Type B pancreatic cell (in vitro differentiated cells): ENCODE results near the gene NPLOC4. TPM values are rescaled to one million over a fixed set of nuclear protein-coding genes. Genes with fewer than 3 reads are reported as not detected.
A peak's percentile ranks its signal among the peaks of the same experiment; 100 is the strongest.

ENCODE experiments used
- DNase-seq: peaks from one replicate; pipeline ENCODE4 v3.0.0; 2021; ENCODE audit warnings: mixed read lengths; ENCODE audit not compliant: unreplicated experiment; ENCODE audit errors: extremely low spot score
- H3K27ac Mint-ChIP-seq: 2 replicates; pipeline ENCODE4 v1.8.0; 2021; ENCODE audit warnings: mild to moderate bottlenecking, mixed read lengths
- H3K27me3 Mint-ChIP-seq: 2 replicates; pipeline ENCODE4 v1.8.0; 2021; ENCODE audit warnings: mixed read lengths
- H3K36me3 Mint-ChIP-seq: 2 replicates; pipeline ENCODE4 v1.8.0; 2021; ENCODE audit warnings: mixed read lengths
- H3K4me1 Mint-ChIP-seq: one replicate; pipeline ENCODE4 v1.8.0; 2021; ENCODE audit warnings: mixed read lengths; ENCODE audit not compliant: unreplicated experiment
- H3K4me3 Mint-ChIP-seq: 2 replicates; pipeline ENCODE4 v1.8.0; 2021; ENCODE audit warnings: mild to moderate bottlenecking, mixed read lengths
- H3K9me3 Mint-ChIP-seq: 2 replicates; pipeline ENCODE4 v1.8.0; 2021; ENCODE audit warnings: mixed read lengths
- total RNA-seq: library from RNA; stranded (reverse); gene quantifications from 2 replicates; pipeline ENCODE4 v1.2.1, GENCODE V29; 2021; ENCODE audit warnings: low replicate concordance
- TF ChIP-seq, protein P1 (sequence below): fragments of 200-600 bp; sonication (generic); conservative IDR thresholded peaks from 2 replicates; pipeline ENCODE4 v1.5.0; 2021; ENCODE audit warnings: antibody characterized with exemption, mild to moderate bottlenecking

NPLOC4 gene
- total RNA-seq, 1 donor from 2014 or later: 82.4 TPM

DNA sequence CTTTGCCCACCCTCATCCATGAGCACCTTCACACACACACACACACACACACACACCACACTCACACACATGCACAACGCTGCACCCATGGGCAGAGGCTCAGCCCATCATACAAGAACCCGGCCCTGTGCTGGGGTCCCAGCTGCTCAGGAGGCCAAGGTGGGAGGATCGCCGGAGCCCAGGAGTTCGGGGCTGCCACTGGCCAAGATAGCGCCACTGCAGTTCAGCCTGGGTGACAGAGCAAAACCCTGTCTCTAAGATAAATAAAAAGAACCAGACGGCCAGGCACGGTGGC is 112.1 kb downstream of the NPLOC4 start:
- Mint-ChIP-seq H3K27me3 (peaks cover 5% of the 10 kb centered on the region), H3K9me3 (no peaks in the 10 kb centered on the region), H3K27ac (no peak overlapping the region), H3K4me3 (no peak overlapping the region), H3K4me1 (peaks cover 16% of the 10 kb centered on the region), H3K36me3 (no peaks in the 10 kb centered on the region)
- TF ChIP-seq, protein P1, sequence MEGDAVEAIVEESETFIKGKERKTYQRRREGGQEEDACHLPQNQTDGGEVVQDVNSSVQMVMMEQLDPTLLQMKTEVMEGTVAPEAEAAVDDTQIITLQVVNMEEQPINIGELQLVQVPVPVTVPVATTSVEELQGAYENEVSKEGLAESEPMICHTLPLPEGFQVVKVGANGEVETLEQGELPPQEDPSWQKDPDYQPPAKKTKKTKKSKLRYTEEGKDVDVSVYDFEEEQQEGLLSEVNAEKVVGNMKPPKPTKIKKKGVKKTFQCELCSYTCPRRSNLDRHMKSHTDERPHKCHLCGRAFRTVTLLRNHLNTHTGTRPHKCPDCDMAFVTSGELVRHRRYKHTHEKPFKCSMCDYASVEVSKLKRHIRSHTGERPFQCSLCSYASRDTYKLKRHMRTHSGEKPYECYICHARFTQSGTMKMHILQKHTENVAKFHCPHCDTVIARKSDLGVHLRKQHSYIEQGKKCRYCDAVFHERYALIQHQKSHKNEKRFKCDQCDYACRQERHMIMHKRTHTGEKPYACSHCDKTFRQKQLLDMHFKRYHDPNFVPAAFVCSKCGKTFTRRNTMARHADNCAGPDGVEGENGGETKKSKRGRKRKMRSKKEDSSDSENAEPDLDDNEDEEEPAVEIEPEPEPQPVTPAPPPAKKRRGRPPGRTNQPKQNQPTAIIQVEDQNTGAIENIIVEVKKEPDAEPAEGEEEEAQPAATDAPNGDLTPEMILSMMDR: no peak
- DNase-seq: no peak

DNA sequence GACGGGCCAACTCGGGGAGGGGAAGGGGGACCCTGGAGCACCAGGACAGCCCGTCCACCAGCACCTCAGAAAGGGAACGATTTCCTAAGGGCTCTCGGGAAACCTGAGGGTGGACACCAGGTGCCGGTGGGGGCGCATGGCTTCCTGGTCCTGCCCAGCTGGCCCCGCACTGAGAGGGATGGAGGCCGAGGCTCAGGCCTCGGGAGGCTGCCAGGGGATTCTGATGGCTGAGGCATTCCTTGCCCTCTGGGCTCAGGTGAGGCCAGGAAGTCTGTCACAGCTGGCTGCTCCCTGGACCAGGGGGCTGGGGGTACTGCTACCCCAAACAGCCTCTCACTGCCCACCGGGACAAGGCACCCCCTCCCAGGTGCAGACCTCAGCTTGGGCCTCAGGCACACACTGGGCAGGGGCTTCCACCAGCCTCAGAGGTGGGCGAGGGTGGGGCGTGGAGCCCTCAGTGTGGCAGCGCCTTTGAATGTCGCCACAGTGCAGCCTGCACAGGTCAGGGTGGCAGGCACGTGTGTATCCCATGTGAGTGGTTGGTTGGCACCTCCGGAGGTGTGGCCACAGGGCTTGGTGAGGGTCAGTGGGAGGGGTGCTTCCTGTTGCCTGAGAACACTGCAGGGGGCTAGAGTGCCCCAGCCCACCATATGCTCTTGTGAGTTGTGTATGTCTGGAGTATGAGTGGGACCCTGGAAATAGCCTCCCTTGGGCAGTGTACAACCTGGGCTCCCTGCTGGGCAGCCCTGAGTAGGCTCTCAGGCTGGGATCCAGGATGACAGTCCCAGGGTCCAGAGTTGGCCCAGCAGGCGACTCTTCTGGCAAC is 112.7 kb downstream of the NPLOC4 start:
- DNase-seq: no peak
- TF ChIP-seq, protein P1: no peak
- H3K36me3 Mint-ChIP-seq: no peaks in the 10 kb centered on the region
- H3K4me1 Mint-ChIP-seq: peaks cover 16% of the 10 kb centered on the region
- H3K27ac Mint-ChIP-seq: no peak overlapping the region
- H3K4me3 Mint-ChIP-seq: no peak overlapping the region
- H3K27me3 Mint-ChIP-seq: peaks cover 5% of the 10 kb centered on the region
- no peaks in the 10 kb centered on the region for H3K9me3 Mint-ChIP-seq

DNA sequence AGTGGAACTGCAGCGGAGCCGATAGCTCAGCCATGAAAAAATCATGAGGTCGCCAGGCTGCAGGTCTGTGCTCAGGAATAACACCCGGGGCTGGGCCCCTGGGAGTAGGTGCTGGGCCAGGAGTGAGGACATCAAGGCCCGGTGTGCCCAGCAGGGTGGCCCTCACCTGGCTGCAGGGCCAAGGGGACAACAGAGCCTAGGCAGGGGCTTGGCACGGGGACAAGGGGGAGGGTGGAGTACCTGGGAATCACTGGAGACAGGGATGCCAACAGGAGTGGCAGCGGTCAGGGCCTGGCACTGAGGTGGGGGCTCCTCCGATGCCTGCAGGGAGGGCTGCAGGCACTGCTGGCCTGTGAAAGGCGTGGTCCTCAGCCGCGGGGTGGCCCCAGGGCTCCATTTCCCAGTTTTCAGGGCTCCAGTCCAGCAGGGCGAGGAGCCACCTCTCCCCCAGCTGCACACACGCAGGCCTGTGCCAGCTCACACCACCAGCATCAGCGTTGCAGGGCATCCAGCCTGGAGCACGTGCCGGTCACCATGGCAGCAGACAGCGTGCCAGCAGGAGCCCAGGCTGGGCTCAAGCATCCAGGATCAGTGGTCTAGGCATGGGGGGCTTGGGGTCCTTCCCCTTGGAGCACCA is 113.4 kb downstream of the NPLOC4 start:
- DNase-seq: no peak
- H3K27ac Mint-ChIP-seq: no peak overlapping the region
- no peak overlapping the region for H3K4me3 Mint-ChIP-seq
- H3K27me3 Mint-ChIP-seq: peaks cover 5% of the 10 kb centered on the region
- H3K36me3 Mint-ChIP-seq: no peaks in the 10 kb centered on the region
- H3K4me1 Mint-ChIP-seq: peaks cover 16% of the 10 kb centered on the region
- TF ChIP-seq, protein P1: no peak
- H3K9me3 Mint-ChIP-seq: no peaks in the 10 kb centered on the region

DNA sequence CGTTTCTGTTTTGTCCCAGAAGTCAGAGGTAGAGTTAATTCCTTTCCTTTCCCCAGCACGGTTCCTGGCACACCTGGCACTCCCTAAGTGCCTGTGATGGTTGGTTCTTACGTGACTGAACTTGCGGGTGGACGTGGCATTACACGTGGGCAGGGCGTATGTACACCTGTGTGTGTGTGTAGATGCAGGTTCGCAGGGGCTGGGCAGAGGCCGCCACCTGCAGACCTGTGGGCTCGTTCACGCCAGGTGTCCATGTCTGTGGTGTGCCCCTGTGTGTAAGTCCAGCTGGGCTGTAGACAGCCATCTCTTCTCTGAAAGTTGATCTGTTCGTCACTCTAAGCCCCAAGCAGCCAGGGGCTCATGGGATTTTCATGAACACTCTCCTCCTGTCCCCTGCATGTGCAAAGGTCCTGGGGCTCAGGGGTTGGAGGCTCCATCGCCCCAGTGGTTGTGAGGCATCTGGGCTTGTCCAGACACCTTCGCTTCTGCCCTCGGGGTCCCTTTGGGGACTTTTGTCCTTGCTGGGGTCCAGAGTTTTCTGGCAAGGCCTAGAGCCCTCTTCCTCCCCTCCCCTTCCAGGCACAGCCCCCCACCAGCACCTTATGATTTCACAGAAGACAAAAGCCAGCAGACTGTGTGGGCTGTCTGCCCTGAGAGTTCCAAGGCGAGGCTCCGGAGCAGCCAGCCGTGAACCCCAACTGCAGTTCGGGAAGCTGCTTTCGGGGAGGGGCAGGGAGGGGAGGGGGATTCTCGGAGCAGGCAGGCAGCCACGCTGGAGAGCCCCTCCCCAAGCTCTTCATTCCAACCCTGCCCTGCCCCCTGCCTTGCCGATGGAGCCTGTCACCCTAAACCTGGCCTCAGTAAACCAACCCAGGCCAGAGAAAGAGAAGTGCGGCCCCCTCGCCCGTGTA is 114.2 kb downstream of the NPLOC4 start:
- H3K9me3 Mint-ChIP-seq: no peaks in the 10 kb centered on the region
- DNase-seq: no peak
- H3K36me3 Mint-ChIP-seq: no peaks in the 10 kb centered on the region
- peak overlapping the region; percentile 39 for H3K27ac Mint-ChIP-seq
- H3K4me3 Mint-ChIP-seq: no peak overlapping the region
- peaks cover 10% of the 10 kb centered on the region for H3K27me3 Mint-ChIP-seq
- TF ChIP-seq, protein P1: peak; percentile 71
- peaks cover 22% of the 10 kb centered on the region for H3K4me1 Mint-ChIP-seq

DNA sequence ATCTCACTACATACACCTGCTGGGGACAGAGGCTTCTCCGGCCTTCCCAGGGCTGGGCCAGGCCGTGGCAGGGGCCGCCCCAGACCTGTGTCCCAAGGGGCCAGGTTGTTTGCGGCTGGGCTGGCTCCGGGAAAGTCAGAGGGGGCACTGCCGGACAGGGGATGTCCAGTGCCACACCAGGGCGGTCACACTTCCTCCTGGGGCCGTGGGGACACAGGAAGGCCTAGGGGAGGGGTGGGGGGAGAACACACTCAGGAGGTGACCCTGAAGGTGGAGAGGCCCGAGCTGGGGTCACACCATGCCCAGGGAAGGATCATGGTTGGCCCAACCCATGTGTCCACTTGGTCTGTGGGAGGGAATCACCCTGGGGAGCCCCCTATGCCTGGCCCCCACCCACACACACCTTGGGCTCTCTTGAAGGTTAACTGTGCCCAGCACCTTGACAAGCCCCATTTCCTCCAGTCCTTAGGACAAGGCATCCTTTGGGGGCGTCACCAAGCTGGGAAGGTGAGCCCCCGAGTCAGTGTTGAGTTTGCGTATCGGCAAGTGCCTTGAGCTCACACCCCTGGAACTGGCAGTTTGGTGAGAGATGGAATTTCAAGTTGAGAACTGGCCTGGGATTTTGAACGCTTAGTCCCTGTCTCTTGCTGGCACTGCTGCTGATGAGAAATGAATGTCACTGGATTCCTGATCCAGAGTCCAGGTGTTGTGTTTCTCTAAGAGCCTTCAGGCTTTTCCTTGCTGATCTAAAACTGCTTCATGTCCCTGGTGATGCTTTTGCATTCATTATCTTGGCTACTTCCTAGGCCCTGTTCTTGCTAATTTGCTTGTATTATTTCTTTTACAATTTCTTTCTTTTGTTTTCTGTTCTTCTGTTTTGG is 116.7 kb downstream of the NPLOC4 start:
- H3K4me3 Mint-ChIP-seq: peak overlapping the region; percentile 68
- H3K9me3 Mint-ChIP-seq: no peaks in the 10 kb centered on the region
- peaks cover 10% of the 10 kb centered on the region for H3K27me3 Mint-ChIP-seq
- TF ChIP-seq, protein P1: no peak
- DNase-seq: no peak
- H3K4me1 Mint-ChIP-seq: peaks cover 24% of the 10 kb centered on the region
- peak overlapping the region; percentile 91 for H3K27ac Mint-ChIP-seq
- no peaks in the 10 kb centered on the region for H3K36me3 Mint-ChIP-seq
